Muscle layer of colon (tissue), 2 donors: ENCODE measurements around the gene OR6B1.
"Not testable (repeated sequence)": the region's sequence is repeated elsewhere in the genome, so short reads cannot be mapped to it uniquely, and the experiment has no call there.

Experiments used
- H3K27ac ChIP-seq: one replicate; pipeline ENCODE4 v1.7.0; 2013; ENCODE audit warnings: low read depth, mild to moderate bottlenecking, low read length, moderate library complexity
- H3K27me3 ChIP-seq, 2 donors: one replicate each; pipeline ENCODE4 v1.7.0; 2013; ENCODE audit warnings: low read length in 2 of 2, mild to moderate bottlenecking in 2 of 2; ENCODE audit not compliant: insufficient read depth in 2 of 2, control insufficient read depth in 1 of 2
- H3K36me3 ChIP-seq: one replicate; pipeline ENCODE4 v1.7.0; 2013; ENCODE audit warnings: mild to moderate bottlenecking, low read length; ENCODE audit not compliant: insufficient read depth
- H3K4me1 ChIP-seq: one replicate; pipeline ENCODE4 v1.7.0; 2013; ENCODE audit warnings: mild to moderate bottlenecking, low read length; ENCODE audit not compliant: insufficient read depth
- H3K4me3 ChIP-seq, 2 donors: one replicate each; pipeline ENCODE4 v1.7.0; 2013; ENCODE audit warnings: low read length in 2 of 2, low read depth in 1 of 2, mild to moderate bottlenecking in 1 of 2, moderate library complexity in 1 of 2
- H3K9ac ChIP-seq: one replicate; pipeline ENCODE4 v1.7.0; 2013; ENCODE audit warnings: low read length
- H3K9me3 ChIP-seq: one replicate; pipeline ENCODE4 v1.7.0; 2013; ENCODE audit warnings: mild to moderate bottlenecking, low read length
- donor health status: abdominal sarcoma.
- donor health status: Adenocarcinoma of cecum.

OR6B1 gene

GRCh38 chr7:144006692-144007042, 6.5 kb downstream of the OR6B1 start:
- Histone ChIP-seq H3K9me3 (no peaks in the 10 kb centered on the region), H3K9ac (no peak overlapping the region), H3K27me3 (no peaks in the 10 kb centered on the region), H3K36me3 (no peaks in the 10 kb centered on the region), H3K4me3 (no peak overlapping the region), H3K4me1 (no peaks in the 10 kb centered on the region), H3K27ac (no peak overlapping the region)

GRCh38 chr7:144009361-144009760, 9.2 kb downstream of the OR6B1 start:
- no peak overlapping the region for H3K9ac ChIP-seq

DNA sequence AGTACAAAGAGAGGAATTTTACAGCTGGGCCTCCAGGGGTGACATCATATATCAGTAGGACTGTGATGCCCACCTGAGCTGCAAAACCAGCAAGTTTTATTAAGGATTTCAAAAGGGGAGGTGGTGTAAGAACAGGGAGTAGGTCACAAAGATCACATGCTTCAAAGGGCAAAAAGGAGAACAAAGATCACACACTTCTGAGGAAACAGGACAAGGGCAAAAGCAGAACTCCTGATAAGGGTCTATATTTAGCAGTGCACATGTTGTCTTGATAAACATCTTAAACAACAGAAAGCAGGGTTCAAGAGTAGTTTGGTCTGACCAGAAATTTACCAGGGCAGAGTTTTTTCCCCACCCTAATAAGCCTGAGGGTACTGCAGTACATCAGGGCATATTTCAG, 9.9 kb downstream of the OR6B1 start:
- H3K36me3 ChIP-seq, H3K4me3 ChIP-seq, H3K27ac ChIP-seq, H3K9me3 ChIP-seq, H3K4me1 ChIP-seq, H3K27me3 ChIP-seq, H3K9ac ChIP-seq: not testable (repeated sequence)

More at GRCh38 chr7:144009361-144009760, 9.2 kb downstream of the OR6B1 start:
- Histone ChIP-seq H3K27ac (no peak overlapping the region), H3K9me3 (no peaks in the 10 kb centered on the region), H3K4me3 (no peak overlapping the region), H3K27me3 (no peaks in the 10 kb centered on the region), H3K36me3 (no peaks in the 10 kb centered on the region), H3K4me1 (no peaks in the 10 kb centered on the region)

DNA sequence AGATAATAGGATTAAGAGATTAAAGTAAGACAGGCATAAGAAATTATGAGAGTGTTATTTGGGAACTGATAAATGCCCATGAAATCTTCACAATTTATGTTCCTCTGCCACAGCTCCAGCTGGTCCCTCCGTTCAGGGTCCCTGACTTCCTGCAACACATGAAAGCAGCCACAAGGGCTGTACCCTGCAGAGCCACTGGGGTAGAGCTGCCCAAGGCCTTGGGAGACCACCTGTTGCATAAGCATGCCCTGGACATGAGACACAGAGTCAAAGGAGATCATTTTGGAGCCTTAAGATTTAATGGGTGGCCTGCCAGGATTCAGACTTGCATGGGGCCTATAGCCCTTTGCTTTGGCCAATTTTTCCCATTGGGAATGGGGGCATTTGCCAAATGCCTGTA, 10.7 kb downstream of the OR6B1 start:
- not testable (repeated sequence) for H3K4me3 ChIP-seq, H3K9me3 ChIP-seq, H3K27me3 ChIP-seq, H3K27ac ChIP-seq, H3K9ac ChIP-seq, H3K36me3 ChIP-seq, H3K4me1 ChIP-seq

GRCh38 chr7:144011458-144012230, 11.5 kb downstream of the OR6B1 start:
- no peak overlapping the region for H3K9ac ChIP-seq
- H3K9me3 ChIP-seq, result no peaks in the 10 kb centered on the region
- no peak overlapping the region for H3K27ac ChIP-seq
- no peak overlapping the region for H3K4me3 ChIP-seq
- H3K4me1 ChIP-seq, result no peaks in the 10 kb centered on the region
- no peaks in the 10 kb centered on the region for H3K27me3 ChIP-seq
- H3K36me3 ChIP-seq, result no peaks in the 10 kb centered on the region

DNA sequence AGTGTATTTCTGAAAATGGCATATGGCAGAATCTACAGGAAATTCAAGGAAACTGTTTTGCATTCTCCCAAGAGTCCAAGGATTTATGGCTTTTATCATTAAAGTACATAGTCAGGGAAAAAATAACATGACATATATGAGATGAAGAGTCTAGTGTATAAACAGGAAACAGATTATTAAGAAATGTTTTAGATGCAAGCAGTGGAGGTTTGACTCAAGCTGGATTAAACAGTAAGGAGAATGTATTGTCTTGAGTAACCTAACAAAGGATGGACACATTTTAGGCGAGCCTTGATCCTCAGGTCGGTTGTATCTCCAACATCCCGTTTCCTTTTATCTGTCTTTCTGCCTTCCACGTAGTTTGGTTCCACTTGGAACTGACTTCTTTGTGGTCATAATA, 17.9 kb downstream of the OR6B1 start:
- H3K27ac ChIP-seq, result no peak overlapping the region
- H3K4me3 ChIP-seq, result no peak overlapping the region
- H3K36me3 ChIP-seq, result no peaks in the 10 kb centered on the region
- H3K9me3 ChIP-seq, result no peaks in the 10 kb centered on the region
- H3K9ac ChIP-seq, result no peak overlapping the region
- no peaks in the 10 kb centered on the region for H3K4me1 ChIP-seq
- no peaks in the 10 kb centered on the region for H3K27me3 ChIP-seq

- Histone ChIP-seq H3K4me3 (no peak overlapping the region), H3K9me3 (no peaks in the 10 kb centered on the region), H3K27me3 (no peaks in the 10 kb centered on the region), H3K27ac (no peak overlapping the region), H3K36me3 (no peaks in the 10 kb centered on the region), H3K9ac (no peak overlapping the region), H3K4me1 (no peaks in the 10 kb centered on the region)
Observed at GRCh38 chr7:144019457-144019856, 19.3 kb downstream of the OR6B1 start.

DNA sequence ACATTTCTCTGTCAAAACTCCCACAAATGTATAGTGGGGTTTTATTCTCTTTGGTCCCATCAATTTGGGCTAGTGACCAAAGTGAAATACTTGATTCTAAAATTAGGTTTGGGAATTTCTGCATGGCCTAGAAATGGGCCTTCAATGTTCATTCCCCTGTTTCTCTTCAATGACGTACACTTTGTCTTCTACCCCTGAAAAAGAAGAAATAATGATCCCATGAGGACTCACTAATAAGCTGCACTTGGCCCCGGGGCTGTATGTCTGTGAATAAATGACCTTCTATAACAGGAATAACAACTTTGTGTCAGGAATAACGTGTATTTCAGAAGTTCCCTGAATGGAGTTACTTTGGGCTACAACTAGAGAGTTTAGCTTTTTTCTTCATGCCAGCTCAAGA, 20.2 kb downstream of the OR6B1 start:
- no peak overlapping the region for H3K27ac ChIP-seq

DNA sequence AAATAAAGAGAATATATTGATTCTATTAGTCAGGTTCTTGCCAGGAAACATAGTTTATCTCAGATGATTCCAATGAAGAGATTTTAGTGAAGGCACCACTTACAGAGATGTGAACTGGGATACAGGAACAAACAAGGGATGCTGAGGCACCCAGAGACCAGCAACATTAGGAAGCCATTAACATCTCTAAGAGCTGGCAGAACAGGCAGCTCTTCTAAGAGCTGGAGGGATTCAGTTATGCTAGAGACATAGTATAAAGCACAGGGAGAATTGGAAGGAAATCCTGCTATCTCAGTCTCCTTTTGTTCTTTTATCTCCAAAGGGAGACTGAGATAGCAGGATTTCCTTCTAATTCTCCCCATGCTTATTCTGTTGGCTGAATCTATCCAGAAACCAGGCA, 22.0 kb downstream of the OR6B1 start:
- no peaks in the 10 kb centered on the region for H3K4me1 ChIP-seq
- no peaks in the 10 kb centered on the region for H3K27me3 ChIP-seq
- no peaks in the 10 kb centered on the region for H3K36me3 ChIP-seq
- no peaks in the 10 kb centered on the region for H3K9me3 ChIP-seq
- H3K4me3 ChIP-seq, result no peak overlapping the region
- no peak overlapping the region for H3K9ac ChIP-seq
- H3K27ac ChIP-seq, result no peak overlapping the region

More for the DNA sequence above, 20.2 kb downstream of the OR6B1 start:
- Histone ChIP-seq H3K36me3 (no peaks in the 10 kb centered on the region), H3K27me3 (no peaks in the 10 kb centered on the region), H3K4me3 (no peak overlapping the region), H3K4me1 (no peaks in the 10 kb centered on the region), H3K9me3 (no peaks in the 10 kb centered on the region), H3K9ac (no peak overlapping the region)

DNA sequence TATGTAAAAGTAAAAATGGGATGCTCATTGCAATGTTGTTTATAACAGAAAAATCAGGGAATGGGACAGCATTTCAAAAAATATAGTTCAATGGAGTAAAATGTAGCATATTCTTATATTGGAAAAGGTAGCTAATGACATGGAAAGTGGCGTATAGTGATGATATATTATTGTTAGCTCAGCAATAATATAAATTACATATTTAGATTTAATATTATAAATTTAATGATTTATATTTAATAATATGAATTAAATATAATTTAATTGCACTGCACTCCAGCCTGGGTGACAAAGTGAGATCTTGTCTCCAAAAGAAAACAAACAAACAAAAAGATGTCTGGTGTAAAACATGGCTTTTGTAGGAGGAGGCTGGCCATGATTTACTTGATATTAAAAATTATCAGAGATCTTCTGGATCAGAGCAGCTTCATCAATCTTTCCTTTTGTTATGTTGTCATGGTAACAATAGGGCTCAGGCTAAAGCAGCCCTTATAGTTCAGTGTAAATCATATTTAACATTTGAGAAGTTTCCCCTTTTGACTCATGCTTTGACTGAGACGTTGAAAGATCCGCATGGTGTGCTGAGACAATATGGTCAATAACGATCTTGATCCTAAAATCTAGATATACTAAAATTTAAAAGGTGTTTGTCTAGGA, 23.2 kb downstream of the OR6B1 start:
- H3K9ac ChIP-seq, result no peak overlapping the region
- no peaks in the 10 kb centered on the region for H3K27me3 ChIP-seq
- H3K4me1 ChIP-seq, result no peaks in the 10 kb centered on the region
- H3K36me3 ChIP-seq, result no peaks in the 10 kb centered on the region
- H3K4me3 ChIP-seq, result no peak overlapping the region
- no peaks in the 10 kb centered on the region for H3K9me3 ChIP-seq
- no peak overlapping the region for H3K27ac ChIP-seq

DNA sequence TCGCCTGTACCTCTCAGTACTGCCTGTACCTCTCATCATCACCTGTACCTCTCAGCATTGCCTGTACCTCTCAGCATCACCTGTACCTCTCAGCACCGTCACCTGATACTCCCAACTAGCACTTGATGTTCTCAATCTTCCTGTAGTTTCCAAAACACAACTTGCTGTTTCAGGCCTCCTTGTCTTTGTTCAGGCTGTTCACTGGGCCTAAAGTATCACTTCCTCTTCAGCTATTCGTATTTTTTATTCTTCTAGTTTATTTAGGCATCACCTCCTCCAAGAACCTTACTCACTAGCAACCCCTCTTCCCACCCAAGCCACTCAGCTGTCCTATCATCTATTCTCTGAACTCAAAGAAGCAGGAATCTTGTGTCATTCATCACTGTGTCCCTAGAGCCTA, 24.1 kb downstream of the OR6B1 start:
- Histone ChIP-seq H3K27me3 (no peaks in the 10 kb centered on the region), H3K9ac (no peak overlapping the region), H3K4me1 (no peaks in the 10 kb centered on the region), H3K36me3 (no peaks in the 10 kb centered on the region), H3K9me3 (no peaks in the 10 kb centered on the region), H3K27ac (no peak overlapping the region), H3K4me3 (no peak overlapping the region)
